Calu3 (cell line): Measurements from ENCODE around the gene TTC34. TPM values are rescaled to one million over a fixed set of nuclear protein-coding genes. Genes with fewer than 3 reads are reported as not detected.
A peak's percentile ranks its signal among the peaks of the same experiment; 100 is the strongest.

Experiments
- BruUV-seq: library from RNA; stranded (reverse); fragments of 400-500 nt; replicated peaks from 2 replicates; lab custom pipeline; 2021; lab: Mats Ljungman, UMichigan
- CTCF ChIA-PET: fragments of 300-600 bp; sonication (Branson Sonifier 250); formaldehyde crosslinking; loops from one replicate; lab custom pipeline; 2022; ENCODE audit warnings: antibody characterized with exemption; lab: Charles Lee
- DNase-seq: peaks from one replicate; pipeline ENCODE4 v3.0.0; 2022
- H3K27ac Mint-ChIP-seq: one replicate; pipeline ENCODE4 v1.8.0; 2022; ENCODE audit warnings: mixed read lengths; ENCODE audit not compliant: unreplicated experiment
- H3K27me3 Mint-ChIP-seq: one replicate; pipeline ENCODE4 v1.8.0; 2022; ENCODE audit warnings: mixed read lengths; ENCODE audit not compliant: unreplicated experiment
- H3K36me3 Mint-ChIP-seq: one replicate; pipeline ENCODE4 v1.8.0; 2022; ENCODE audit warnings: mild to moderate bottlenecking, moderate library complexity, mixed read lengths; ENCODE audit not compliant: insufficient read depth, unreplicated experiment
- H3K4me1 Mint-ChIP-seq: one replicate; pipeline ENCODE4 v1.8.0; 2022; ENCODE audit warnings: mild to moderate bottlenecking, low read depth, mixed read lengths; ENCODE audit not compliant: unreplicated experiment
- H3K4me3 Mint-ChIP-seq: one replicate; pipeline ENCODE4 v1.8.0; 2022; ENCODE audit warnings: mild to moderate bottlenecking, low read depth, moderate library complexity, mixed read lengths; ENCODE audit not compliant: unreplicated experiment
- H3K9me3 Mint-ChIP-seq: one replicate; pipeline ENCODE4 v1.8.0; 2022; ENCODE audit warnings: low read depth, mixed read lengths; ENCODE audit not compliant: unreplicated experiment
- CTCF ChIP-seq: fragments of 200-600 bp; IDR thresholded peaks from one replicate; pipeline ENCODE4 v1.8.0; 2022; ENCODE audit warnings: antibody characterized with exemption; ENCODE audit not compliant: unreplicated experiment
- intact Hi-C: fragments of 100-400 bp; cut with micrococcal nuclease; formaldehyde crosslinking; loops from one replicate; pipeline ENCODE4 v1.10.0; 2022; ENCODE audit not compliant: unreplicated experiment
- total RNA-seq: library from RNA; stranded (reverse); gene quantifications from 2 replicates; pipeline ENCODE4 v1.2.3, GENCODE V29; 2022

The TTC34 gene
- total RNA-seq, 1 experiment from 2014 or later, result 1.3 TPM

- no peak for TF ChIP-seq CTCF
- H3K27ac Mint-ChIP-seq, result no peak overlapping the region
- no peak for DNase-seq
- peaks cover 44% of the 10 kb centered on the region for H3K36me3 Mint-ChIP-seq
- H3K4me3 Mint-ChIP-seq, result no peak overlapping the region
- H3K27me3 Mint-ChIP-seq, result no peaks in the 10 kb centered on the region
- BruUV-seq, result no TSS peak
- H3K4me1 Mint-ChIP-seq, result peaks cover 14% of the 10 kb centered on the region
- CTCF ChIA-PET, result no interaction called here
- no peaks in the 10 kb centered on the region for H3K9me3 Mint-ChIP-seq
- intact Hi-C loops, result no loop called here
Measured at GRCh38 chr1:2589431-2590232, 211.9 kb downstream of the TTC34 start.

- no TSS peak for BruUV-seq
- no peaks in the 10 kb centered on the region for H3K9me3 Mint-ChIP-seq
- peaks cover 46% of the 10 kb centered on the region for H3K36me3 Mint-ChIP-seq
- peaks cover 22% of the 10 kb centered on the region for H3K4me1 Mint-ChIP-seq
- CTCF ChIA-PET, result no interaction called here
- H3K27me3 Mint-ChIP-seq, result no peaks in the 10 kb centered on the region
- H3K27ac Mint-ChIP-seq, result no peak overlapping the region
- no peak for TF ChIP-seq CTCF
- H3K4me3 Mint-ChIP-seq, result no peak overlapping the region
- DNase-seq, result no peak
- intact Hi-C loops, result no loop called here
Measured at GRCh38 chr1:2588661-2589430, 212.6 kb downstream of the TTC34 start.

GRCh38 chr1:2587860-2588571 is 213.5 kb downstream of the TTC34 start:
- no peak overlapping the region for H3K27ac Mint-ChIP-seq
- intact Hi-C loops, result loop anchor here (2.0 kb wide), 1 partner anchor 39 kb away; no protein-coding TSS in a partner anchor

More at GRCh38 chr1:2587860-2588571, 213.5 kb downstream of the TTC34 start:
- CTCF ChIA-PET, result interaction anchor here (0.7 kb wide), 1 partner anchor 173 kb away, joined by 3 read pairs; no protein-coding TSS in a partner anchor
- no peak for TF ChIP-seq CTCF
- no peaks in the 10 kb centered on the region for H3K9me3 Mint-ChIP-seq
- no peak for DNase-seq
- H3K36me3 Mint-ChIP-seq, result peaks cover 51% of the 10 kb centered on the region
- peak overlapping the region; percentile 72 for H3K4me3 Mint-ChIP-seq
- no peaks in the 10 kb centered on the region for H3K27me3 Mint-ChIP-seq
- peaks cover 26% of the 10 kb centered on the region for H3K4me1 Mint-ChIP-seq
- BruUV-seq, result no TSS peak
